Activated CD8-positive, alpha-beta memory T cell treated with anti-CD3 and anti-CD28 coated beads for 48 hours (primary cell): ENCODE data around the gene TMEM132D.

ENCODE experiments used
- DNase-seq, 3 experiments: peaks; one replicate each; pipeline ENCODE4 v3.0.0-alpha.2; 2020; ENCODE audit warnings: low read depth in 2 of 3, low spot score in 2 of 3

Gene TMEM132D

DNA sequence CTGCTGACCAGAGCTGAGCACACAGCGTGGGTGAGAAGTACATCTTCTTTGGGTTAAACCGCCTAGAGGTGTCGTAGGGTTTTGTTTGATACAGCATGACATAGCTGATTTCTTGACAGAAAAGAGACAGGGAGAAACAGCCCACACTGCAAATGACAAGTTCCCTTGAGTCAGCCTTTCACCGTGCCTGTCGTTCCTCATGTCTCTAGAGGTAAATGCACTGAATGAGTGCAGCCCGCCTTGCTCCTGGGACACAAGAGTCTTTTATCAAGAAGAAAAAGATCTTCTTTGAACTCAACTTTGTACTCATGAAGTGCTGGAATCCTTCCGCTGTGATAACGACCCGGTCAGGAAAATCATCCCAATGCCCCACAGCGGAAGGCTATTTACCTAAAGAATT, 77.6 kb downstream of the TMEM132D start:
- no peak for DNase-seq

DNA sequence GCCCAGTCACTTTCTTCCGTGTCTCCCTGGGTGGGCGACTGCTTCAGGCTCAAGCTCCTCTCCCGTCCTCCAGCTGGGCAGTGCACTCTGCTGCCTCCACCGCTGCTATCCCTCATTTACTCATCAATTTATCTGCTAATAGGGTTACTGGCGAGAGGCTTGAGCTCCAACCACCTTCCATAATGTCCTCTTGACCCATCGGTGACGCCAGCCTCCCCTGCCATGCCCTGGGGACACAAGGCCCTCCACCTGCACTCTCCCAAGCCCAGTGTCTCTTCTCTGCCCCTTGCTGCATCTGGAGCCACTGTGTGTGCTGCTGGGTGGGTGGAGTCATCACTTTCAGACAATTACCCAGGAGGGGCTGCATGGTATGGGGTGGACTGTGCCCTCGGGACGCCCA, 78.5 kb downstream of the TMEM132D start:
- DNase-seq: no peak

DNA sequence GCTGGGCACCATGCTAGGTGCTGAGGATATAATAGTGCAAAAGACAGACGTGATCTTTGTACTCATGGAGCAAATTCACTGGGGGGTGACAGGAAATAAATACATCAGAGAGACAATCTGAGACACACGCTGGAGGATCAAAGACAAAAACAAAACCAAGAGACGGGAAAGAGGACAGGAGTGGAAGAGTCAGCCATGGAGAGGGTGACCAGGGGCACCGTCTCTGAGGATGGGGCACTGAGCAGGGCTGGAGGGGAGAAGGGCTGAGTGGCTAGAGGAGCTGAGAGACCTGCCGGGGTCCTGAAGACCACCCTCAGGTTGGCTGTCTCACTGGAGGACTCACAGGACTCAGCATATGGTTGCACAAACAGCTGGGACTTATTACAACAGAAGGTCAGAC, 81.9 kb downstream of the TMEM132D start:
- DNase-seq: no peak

DNA sequence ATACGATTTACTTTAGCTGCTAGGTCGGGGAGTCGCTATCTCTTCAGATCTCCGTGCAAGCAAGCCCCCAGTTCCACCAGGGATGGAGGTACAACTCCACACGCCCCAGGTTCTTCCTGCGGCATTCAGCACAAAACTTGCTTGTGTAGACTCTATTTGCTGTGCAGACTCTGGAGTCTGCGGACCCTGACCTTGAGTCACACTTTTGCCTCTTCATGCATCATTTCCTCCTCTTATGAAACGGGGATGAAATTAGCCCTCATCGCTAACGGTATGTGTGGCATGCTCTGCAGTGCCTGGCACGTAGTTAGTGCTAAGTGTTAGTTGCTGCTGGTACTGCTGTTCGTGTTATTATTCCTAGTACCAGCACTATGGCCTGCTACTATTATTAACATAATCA, 84.4 kb downstream of the TMEM132D start:
- DNase-seq: no peak

DNA sequence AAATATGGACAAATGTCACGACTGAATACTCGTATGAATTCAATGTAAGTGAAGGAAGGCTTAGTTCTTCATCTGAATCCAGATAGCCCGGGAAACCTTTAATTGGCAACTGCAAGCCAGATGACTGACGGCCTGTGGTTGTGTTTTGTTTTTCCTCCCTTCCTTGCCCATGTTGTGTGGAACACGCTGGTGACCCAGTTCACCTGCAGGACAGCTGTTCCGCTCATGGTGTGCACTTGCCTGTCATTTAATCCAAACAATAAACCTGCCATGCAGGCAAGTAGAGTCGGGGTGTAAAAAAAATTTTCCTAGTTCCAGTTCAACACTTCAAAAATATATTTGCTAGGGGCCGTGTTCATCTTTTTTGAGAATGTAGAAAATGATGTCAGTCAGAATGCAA, 88.0 kb downstream of the TMEM132D start:
- no peak for DNase-seq

DNA sequence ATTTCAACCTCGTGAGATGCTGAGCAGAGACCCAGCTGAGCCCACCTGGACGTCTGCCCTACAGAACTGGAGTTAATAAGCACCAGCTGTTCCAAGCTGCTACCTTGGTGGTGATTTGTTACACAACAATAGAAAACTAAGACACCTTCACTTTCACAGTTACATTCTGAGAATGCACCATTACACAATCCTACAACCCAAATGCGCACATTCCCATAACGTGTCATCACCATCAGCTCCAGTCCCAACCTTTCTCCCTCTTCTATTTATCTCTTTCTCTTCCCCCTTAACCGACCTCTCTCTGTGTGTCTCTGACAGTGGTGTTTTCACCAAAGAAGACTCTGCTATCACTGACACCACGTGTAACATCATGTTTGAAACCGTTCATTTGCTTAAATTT, 91.9 kb downstream of the TMEM132D start:
- no peak for DNase-seq

DNA sequence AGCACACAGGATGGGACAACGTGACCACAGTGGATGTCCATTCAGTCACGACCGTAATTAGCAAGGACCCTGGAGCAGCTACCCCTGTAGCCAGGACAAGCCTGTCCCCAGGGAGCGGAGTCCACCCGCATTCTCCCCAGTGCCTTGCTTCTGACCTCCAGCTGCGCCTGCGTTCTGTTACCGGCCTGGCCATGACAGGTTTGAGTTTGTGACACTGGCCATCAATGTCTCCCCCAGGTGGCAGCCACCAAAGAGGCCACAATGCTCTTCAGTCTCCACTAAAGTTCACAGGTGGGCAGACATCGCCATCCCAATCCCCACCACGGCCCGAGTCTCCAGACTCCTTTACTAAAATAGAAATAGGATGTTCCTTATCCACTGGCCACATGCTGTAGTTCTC, 96.7 kb downstream of the TMEM132D start:
- no peak for DNase-seq

DNA sequence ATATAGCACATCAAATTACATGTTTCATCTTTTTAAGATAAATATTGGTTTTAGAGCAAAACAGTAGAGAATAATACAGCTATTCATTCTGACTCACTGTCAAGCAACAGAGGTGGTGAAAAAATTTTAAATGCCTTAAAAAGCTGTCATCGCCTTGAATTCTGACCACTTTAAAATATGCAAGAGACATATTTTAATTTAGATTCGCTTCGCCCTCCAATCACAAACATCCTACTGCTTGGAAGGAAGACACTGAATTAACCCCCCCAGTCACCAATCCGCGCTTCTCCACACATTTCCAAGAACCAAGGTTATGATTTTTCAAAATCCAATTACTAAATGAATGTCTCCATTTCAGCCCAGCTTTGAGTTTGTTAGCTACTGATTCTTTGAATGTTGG, 112.4 kb downstream of the TMEM132D start:
- no peak for DNase-seq

DNA sequence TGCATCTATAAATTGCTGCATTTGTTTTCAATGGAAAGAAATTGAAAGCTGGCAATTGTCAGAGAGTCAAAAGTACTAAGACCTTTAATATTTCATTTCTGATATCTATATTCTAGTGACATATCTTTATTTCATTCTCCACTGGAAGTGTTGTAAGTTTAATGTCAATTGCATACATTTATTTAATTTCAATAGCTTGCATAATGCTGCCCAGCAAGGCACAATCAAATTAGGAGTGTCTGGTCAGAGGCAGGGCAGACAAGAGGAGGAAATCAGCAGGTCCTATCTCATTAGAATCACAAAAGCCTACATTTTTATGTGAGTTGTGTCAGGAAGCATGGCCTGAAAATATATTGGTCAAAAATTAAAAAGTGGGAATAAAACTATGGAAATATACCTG, 112.9 kb downstream of the TMEM132D start:
- no peak for DNase-seq

DNA sequence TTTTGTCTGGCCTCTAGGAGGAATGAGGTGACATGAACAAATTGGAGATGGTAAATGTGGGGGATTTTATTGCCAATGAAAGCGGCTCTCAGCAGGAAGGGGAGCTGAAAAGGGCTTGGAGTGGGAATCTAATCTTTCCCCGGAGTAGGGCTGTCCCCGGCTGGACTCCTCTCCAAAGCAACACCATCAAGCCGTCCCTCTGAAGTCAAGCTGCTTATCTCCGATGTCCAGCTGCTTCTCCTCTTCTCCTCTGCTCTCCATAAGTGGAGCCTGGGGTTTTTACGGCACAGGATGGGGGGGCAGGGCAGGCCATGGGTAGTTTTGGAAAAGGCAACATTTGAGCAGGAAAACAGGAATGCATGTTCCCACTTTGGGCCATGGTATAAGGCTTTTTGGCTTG, 113.5 kb downstream of the TMEM132D start:
- no peak for DNase-seq

DNA sequence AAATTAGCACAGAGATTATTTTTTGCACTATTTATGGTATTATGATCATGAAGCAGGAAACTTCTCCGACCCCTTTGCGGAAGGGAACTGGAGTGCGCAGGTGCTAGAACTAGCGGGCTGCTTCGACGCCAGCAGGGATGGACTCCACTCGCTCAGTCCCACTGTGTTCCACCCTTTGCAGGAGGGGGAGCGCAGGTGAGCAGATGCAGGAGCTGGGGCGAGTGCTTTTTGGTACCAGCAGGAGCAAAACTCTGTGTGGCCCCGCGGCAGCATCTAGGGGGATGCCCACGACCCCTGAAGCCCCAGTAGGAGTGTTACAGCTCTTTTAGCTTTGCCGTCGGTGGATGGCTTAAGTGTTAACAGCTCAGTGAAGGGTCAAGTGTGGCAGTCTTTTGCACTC, 113.9 kb downstream of the TMEM132D start:
- no peak for DNase-seq

DNA sequence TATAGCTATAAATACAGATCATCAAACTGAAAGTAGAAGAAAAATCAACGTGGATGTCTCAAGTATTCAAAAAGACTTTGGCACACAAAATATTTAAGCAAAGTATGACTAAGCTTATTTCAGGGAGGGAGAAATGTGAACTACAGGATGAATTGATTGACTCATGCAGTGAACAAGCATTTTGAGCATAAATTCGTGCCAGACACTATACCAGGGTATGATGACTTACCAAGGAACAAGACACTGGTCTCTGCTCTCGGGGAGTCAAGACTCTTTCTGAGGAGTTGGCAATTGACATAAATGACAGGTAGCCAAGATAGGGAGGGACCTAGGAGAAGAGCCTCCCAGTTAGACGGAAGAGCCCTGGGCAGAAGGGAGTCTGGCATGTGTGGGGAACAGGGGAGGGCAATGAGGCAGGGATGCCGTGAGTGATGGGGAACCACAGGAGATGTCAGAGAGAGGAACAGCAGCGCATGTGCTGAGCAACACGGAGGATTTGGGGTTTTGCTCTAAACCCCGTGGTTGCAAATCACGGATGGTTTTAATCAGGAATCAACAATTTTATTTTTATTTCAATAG, 115.2 kb downstream of the TMEM132D start:
- DNase-seq: no peak

DNA sequence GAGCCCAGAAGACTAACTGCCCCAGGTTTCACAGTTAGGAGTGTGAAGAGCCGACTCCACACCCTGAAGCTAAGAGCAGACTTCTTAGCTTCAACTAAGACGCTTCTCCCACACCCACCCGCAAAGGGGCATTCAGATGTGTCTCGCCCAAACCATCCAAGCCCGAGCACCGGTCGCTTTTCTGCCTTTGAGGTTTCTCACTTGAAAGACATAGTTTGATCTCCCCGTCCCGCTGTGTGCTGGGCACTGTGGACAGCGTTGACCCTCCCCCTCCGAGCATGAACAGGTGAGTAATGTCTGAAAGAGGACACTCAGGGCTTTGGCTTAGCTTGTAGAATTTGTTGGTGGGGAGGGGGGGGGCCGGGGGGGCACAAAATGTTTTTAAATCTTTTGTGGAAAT, 123.8 kb downstream of the TMEM132D start:
- DNase-seq: no peak

DNA sequence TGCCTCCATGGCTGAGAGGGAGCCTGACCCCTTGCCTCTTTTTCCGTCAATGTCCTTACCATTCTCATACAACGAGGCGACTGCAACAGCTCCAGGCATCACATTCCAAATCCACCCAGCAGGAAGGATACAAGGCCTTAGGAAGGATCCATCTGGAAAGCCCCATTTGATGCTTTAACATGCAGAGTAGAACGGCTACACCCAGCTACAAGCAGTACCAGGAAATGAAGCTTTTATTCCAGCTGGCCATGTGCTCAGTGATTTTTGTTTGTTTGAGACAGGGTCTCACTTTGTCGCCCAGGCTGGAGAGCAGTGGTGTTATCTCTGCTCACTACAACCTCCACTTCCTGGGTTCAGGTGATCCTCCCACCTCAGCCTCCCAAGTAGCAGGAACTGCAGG, 124.8 kb downstream of the TMEM132D start:
- no peak for DNase-seq

DNA sequence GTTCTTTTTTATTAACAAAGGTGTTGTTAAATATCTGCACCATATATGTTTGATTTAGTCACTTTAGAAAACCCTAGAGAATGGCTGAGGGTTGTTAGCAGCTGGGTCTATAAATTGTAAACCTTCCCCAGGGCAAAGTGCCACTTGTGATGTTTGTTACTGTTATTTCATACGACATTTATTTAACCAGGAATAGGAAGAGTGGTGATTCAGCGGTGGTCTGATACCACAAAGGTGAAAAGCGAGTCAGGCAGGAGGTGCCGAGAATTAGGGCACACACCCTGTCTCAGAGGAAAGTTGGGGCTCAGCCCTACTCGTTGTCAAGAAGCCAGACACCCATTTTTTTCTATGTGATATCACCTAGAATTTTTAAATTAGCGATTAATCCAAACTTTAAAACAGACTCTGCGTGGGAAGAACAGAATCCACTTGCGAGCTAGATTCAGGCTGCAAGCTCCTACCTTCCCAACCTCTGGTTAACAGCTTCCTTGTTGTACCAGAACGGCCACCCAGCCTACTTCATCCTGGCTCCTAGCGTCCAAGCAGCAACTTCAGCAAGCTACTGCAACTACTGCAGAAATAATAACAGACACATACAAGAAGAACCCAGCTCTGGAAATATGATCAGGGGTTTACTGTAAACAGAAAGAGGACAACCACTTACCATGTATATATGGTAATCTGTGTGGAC, 126.7 kb downstream of the TMEM132D start:
- no peak for DNase-seq

DNA sequence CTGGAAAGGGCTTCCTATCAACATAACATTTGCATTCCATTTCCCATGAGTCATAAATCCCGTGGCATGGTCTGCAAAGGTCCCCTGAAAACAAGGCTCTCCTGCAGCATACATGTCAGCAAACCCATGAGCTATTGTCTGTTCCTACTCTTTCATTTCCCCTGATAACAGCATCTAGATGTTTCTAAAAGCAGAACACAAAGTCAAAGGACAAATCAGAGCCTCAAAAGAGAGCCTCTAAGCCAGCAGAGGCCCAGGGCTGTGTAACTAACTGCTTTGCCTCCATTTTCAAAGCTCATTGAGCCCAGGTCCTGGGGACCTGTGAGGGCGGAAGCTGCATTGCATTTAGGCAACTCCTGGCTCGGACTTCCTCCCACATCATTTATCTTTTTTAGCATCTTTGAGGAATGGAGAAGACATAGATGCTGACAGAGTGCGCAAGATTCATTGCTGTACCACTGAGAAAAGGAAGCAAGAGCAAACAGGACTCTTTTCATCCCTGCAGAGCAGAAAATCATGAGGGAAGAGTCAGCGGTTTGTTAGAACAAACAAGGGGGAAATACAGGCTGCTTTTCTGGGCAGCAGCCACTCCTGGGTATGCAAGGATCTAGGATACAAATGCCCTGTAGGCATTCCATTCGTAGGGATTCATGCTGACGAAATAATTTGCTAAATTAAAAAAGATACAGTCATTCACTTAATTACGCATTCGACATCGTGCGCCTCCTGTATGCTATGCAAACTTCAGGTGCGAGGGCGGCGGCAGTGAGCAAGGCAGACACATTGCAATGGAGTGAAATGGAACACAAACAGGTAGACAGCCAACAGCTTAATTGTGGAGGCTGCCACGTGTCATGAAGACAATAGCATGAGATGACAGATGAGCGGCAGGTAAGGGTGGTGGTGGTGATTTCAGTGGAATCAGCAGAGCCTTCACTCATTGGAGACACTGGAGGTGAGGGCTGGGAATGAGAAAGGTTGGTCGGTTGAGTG, 131.0 kb downstream of the TMEM132D start:
- no peak for DNase-seq

DNA sequence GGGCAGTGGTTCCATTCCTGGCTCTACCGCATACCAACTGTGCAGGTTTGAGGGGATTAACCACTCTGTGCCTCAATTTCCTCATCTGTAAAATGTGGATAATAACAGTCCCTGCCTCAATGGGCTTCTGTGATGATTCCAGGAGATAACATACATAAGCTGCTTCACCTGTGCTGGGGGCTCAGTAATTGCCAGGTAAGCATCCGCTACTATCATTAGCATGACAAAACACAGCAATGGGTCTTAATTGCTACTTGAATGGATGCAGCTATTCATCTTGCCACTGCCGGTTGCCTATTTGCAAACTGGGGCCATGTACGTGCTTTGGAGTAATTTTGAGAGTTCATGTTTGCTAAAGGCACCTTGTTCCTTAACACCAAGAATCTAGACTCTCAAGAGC, 132.6 kb downstream of the TMEM132D start:
- no peak for DNase-seq

DNA sequence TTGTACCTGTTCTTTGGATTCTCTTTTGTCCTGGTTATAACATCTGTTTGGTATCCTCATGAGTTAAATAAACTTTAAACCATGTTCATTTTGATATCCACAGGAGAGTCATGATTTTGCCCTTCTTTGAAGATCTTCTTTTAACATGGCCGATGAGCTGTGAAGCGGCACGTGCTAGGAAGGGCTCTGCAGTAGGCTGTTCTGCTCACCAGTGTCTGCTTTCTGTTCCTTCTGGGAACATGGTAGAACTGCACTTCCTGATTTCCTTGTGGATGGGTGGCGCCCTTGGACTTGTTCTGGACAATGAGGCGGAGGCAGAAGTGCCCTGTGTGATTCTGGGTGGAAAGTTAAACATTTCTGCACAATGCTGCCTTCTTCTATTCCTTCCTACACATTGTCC, 138.1 kb downstream of the TMEM132D start:
- DNase-seq: no peak

DNA sequence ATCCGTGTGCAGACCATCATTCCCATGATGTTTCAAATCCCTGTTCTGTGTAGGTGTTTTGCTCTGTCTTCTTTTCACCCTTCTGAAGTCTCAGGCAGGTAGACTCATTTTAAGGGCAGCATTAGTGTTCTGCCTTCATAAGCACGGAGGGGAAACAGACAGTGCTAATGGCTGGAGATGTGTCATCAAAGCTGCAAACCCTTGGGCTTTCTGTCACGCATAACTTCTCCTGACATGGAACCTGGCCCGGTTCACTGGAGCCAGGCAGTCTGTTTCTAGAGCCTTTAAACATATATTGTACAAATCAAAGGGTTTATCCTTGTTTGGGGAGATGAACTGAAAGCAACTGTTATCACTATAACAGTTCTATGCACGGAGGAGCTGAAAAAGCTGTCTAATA, 141.4 kb downstream of the TMEM132D start:
- DNase-seq: no peak

DNA sequence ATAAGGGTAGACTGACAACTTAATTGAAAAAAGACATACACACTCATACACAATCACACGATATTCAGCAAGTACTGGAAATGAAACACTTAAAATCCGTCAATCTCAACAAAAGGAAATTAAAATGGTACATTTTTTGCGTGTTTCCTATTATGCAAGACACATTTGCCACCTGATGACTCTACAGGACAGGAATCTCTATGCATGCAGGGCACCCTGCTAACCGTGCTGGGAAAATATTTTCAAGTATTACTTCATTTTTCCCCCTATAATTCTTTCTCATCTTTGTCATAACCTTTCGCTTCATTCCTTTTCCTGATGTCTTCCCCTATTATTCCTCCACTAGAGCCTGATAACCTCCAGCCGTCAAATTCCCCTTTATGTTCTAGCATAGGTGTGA, 150.2 kb downstream of the TMEM132D start:
- no peak for DNase-seq

DNA sequence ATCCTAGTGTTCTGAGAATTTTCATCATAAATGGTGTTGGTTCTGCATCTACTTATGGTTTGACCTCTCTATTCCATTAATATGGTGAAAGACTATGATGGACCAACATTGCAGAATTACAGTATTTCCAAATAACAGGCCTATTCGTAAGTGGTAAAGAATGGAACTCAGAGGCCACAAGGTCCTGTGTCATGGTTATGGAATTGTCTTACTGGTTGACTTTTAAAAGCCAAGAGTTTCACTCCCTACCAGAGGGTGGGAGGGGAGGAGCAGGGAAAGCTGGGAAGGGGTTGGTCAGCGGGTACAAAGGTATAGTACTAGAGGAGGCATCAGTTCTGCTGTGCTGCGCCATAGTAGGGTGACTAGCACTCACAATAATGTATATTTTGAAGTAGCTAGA, 153.4 kb downstream of the TMEM132D start:
- DNase-seq: no peak

DNA sequence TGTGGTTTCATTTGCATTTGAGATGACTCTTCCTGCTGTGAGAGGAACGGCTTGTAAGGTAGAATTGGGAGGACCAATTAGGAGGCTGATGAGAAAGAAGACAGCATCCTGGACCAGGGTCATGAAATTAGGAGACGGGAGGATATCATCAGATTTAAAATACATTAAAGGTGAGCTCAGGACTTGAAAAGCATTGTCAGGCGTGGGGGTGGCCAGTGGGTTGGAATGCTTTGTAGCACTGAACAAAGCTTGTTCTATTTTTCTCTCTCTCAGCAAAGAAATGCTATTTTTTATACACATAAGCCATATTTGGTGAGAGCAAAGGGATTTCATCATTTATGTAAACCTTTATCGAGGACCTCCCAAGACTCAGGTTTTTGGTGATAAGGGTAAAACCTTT, 157.5 kb downstream of the TMEM132D start:
- no peak for DNase-seq
